Muscle layer of duodenum (tissue), 2 donors: Measurements from ENCODE around the gene SLC9A3.
A peak's percentile ranks its signal among the peaks of the same experiment; 100 is the strongest.

Experiments
- H3K27ac ChIP-seq: one replicate; pipeline ENCODE4 v1.7.0; 2013; ENCODE audit warnings: mild to moderate bottlenecking, low read length
- H3K27me3 ChIP-seq: one replicate; pipeline ENCODE4 v1.7.0; 2013; ENCODE audit warnings: low read depth, mild to moderate bottlenecking, control low read depth, low read length
- H3K36me3 ChIP-seq, 2 donors: one replicate each; pipeline ENCODE4 v1.7.0; 2013; ENCODE audit warnings: low read length in 2 of 2, control low read depth in 1 of 2, mild to moderate bottlenecking in 1 of 2; ENCODE audit not compliant: insufficient read depth in 2 of 2, control insufficient read depth in 1 of 2
- H3K4me1 ChIP-seq, 2 donors: one replicate each; pipeline ENCODE4 v1.7.0; 2013; ENCODE audit warnings: low read length in 2 of 2, mild to moderate bottlenecking in 2 of 2, control low read depth in 1 of 2, moderate library complexity in 1 of 2; ENCODE audit not compliant: insufficient read depth in 2 of 2, control insufficient read depth in 1 of 2
- H3K4me3 ChIP-seq, 2 donors: one replicate each; pipeline ENCODE4 v1.7.0; 2013; ENCODE audit warnings: low read length in 2 of 2, low read depth in 1 of 2, mild to moderate bottlenecking in 1 of 2
- H3K9me3 ChIP-seq, 2 donors: one replicate each; pipeline ENCODE4 v1.7.0; 2013; ENCODE audit warnings: low read length in 2 of 2, control low read depth in 1 of 2, mild to moderate bottlenecking in 1 of 2; ENCODE audit not compliant: control insufficient read depth in 1 of 2
- donor health status: healthy.

Gene SLC9A3

GRCh38 chr5:473551-474192 lies 50.6 kb downstream of the SLC9A3 start:
- Histone ChIP-seq H3K4me1 (peaks cover 7 to 32% of the 10 kb centered on the region in 2 donors), H3K4me3 (peak overlapping the region; percentile 65 to 95), H3K27me3 (peaks cover 18% of the 10 kb centered on the region), H3K27ac (no peak overlapping the region), H3K9me3 (no peaks in the 10 kb centered on the region), H3K36me3 (no peaks in the 10 kb centered on the region)

- Histone ChIP-seq H3K27me3 (peaks cover 17% of the 10 kb centered on the region), H3K27ac (peak overlapping the region; percentile 23), H3K36me3 (no peaks in the 10 kb centered on the region), H3K9me3 (no peaks in the 10 kb centered on the region), H3K4me3 (peak overlapping the region; percentile 65 to 95), H3K4me1 (peaks cover 7 to 32% of the 10 kb centered on the region in 2 donors)
Observed at GRCh38 chr5:472656-473550, 51.3 kb downstream of the SLC9A3 start.

- peaks cover 7 to 32% of the 10 kb centered on the region in 2 donors for H3K4me1 ChIP-seq
- H3K9me3 ChIP-seq: no peaks in the 10 kb centered on the region
- peak overlapping the region; percentile 23 for H3K27ac ChIP-seq
- H3K4me3 ChIP-seq: peak overlapping the region; percentile 55 to 80
- H3K27me3 ChIP-seq: peaks cover 12% of the 10 kb centered on the region
- peaks cover 0 to under 1% of the 10 kb centered on the region in 2 donors for H3K36me3 ChIP-seq
Observed at GRCh38 chr5:472076-472655, 52.1 kb downstream of the SLC9A3 start.

- no peaks in the 10 kb centered on the region for H3K9me3 ChIP-seq
- H3K4me1 ChIP-seq: peaks cover 7 to 32% of the 10 kb centered on the region in 2 donors
- H3K4me3 ChIP-seq: peak overlapping the region; percentile 55 to 80
- H3K27ac ChIP-seq: no peak overlapping the region
- peaks cover 12% of the 10 kb centered on the region for H3K27me3 ChIP-seq
- peaks cover 0 to 5% of the 10 kb centered on the region in 2 donors for H3K36me3 ChIP-seq
Observed at GRCh38 chr5:471750-472058, 52.5 kb downstream of the SLC9A3 start.

- H3K4me3 ChIP-seq: peak overlapping the region; percentile 55 to 80
- H3K27ac ChIP-seq: no peak overlapping the region
- H3K9me3 ChIP-seq: no peaks in the 10 kb centered on the region
Observed at GRCh38 chr5:470961-471749, 53.1 kb downstream of the SLC9A3 start.

GRCh38 chr5:469752-470483 lies 54.3 kb downstream of the SLC9A3 start:
- Histone ChIP-seq H3K4me1 (peaks cover 7 to 25% of the 10 kb centered on the region in 2 donors), H3K4me3 (no peak overlapping the region), H3K36me3 (peaks cover 0 to 23% of the 10 kb centered on the region in 2 donors), H3K27me3 (no peaks in the 10 kb centered on the region), H3K9me3 (no peaks in the 10 kb centered on the region), H3K27ac (no peak overlapping the region)

More at GRCh38 chr5:470961-471749, 53.1 kb downstream of the SLC9A3 start:
- peaks cover 7 to 32% of the 10 kb centered on the region in 2 donors for H3K4me1 ChIP-seq
- H3K27me3 ChIP-seq: peaks cover 9% of the 10 kb centered on the region
- H3K36me3 ChIP-seq: peaks cover 0 to 11% of the 10 kb centered on the region in 2 donors

- Histone ChIP-seq H3K36me3 (peaks cover 5 to 36% of the 10 kb centered on the region in 2 donors), H3K27ac (no peak overlapping the region)
Observed at GRCh38 chr5:468401-468800, 55.8 kb downstream of the SLC9A3 start.

GRCh38 chr5:466661-467310 lies 57.5 kb downstream of the SLC9A3 start:
- H3K4me1 ChIP-seq: peaks cover 5 to 10% of the 10 kb centered on the region in 2 donors
- peaks cover 15 to 49% of the 10 kb centered on the region in 2 donors for H3K36me3 ChIP-seq
- H3K27me3 ChIP-seq: no peaks in the 10 kb centered on the region
- H3K27ac ChIP-seq: no peak overlapping the region
- no peaks in the 10 kb centered on the region for H3K9me3 ChIP-seq
- no peak overlapping the region for H3K4me3 ChIP-seq

More at GRCh38 chr5:468401-468800, 55.8 kb downstream of the SLC9A3 start:
- Histone ChIP-seq H3K4me1 (peaks cover 7 to 17% of the 10 kb centered on the region in 2 donors), H3K9me3 (no peaks in the 10 kb centered on the region), H3K4me3 (no peak overlapping the region), H3K27me3 (no peaks in the 10 kb centered on the region)

GRCh38 chr5:465591-466403 lies 58.5 kb downstream of the SLC9A3 start:
- Histone ChIP-seq H3K27me3 (no peaks in the 10 kb centered on the region), H3K9me3 (no peaks in the 10 kb centered on the region), H3K4me3 (no peak overlapping the region), H3K36me3 (peaks cover 15 to 51% of the 10 kb centered on the region in 2 donors), H3K4me1 (peaks cover 0 to under 1% of the 10 kb centered on the region in 2 donors), H3K27ac (no peak overlapping the region)
